Central memory CD4-positive, alpha-beta T cell (primary cell): ENCODE measurements around the gene GTF2H2C.
"Not testable (repeated sequence)": the region's sequence is repeated elsewhere in the genome, so short reads cannot be mapped to it uniquely, and the experiment has no call there.

Experiments used
- DNase-seq: peaks from one replicate; pipeline ENCODE4 v3.0.0; 2022

Gene GTF2H2C

DNA sequence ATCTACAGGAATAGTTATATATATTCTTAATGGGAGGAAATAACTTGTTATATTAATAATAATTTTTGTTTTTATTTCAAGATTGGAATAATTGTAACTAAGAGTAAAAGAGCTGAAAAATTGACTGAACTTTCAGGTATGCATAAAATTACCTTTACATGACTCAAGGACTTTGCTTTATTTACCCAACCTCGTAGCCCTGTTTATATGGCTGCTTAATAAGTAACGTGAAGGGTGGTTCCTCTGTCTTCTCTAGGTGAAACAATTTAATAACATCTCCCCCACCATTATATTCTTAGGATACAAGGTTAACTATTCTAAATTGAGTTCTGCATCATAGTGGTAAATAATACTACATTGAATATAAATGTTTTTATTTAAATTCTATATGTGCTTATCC, 8.1 kb downstream of the GTF2H2C start:
- DNase-seq, result not testable (repeated sequence)

DNA sequence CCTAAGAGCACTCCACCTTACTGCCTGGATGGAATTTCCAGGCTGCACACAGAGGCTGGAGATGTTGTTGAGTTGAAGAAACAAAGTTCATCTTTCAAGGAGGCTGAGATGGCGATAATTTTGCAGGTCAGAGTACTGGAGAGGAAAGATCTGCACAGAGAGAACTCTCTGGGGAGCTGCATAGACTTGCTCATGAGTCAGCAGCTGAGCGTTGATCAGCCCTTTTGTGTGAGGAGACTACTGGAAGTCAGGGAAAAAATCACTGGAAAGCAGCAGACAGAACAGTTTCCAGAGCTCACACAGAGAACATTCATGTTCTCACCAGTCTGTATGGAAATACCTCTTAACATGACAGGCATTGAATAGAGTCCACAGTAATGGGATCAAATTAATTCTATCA, 23.4 kb downstream of the GTF2H2C start:
- DNase-seq, result not testable (repeated sequence)

DNA sequence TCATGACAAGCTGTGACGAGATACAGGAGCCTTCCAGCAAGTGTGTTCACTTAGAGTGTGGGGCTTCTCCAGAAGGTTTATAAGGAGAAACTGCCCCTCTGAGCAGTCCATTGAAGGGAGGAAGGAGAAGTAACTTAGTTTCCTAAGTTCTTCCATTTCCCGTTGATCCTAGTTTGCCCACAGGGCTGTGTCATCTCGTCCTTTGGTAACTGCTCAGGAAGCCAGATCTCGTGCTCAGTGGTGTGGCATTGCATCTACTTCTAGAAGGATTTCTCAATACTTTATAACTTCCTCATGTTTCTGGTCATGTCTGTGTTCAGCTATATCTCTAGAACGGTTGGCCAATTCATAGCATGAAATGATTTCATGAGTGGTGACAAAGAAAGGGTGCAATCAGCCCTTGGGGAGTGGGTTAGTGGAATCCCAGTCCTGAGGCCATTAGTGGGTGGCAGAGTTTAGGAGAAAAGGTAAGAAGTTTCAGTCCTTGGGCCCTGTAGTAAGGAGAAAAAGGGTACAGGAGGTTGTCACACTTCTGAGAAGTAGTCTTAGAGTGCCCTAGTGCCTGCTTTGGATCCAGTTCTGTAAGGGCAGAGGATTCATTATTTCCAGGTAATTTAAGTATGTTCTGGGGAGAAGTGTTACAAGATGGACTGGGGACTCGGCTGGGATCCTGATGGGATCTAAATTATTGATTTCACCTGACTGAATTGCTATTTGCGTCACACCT, 36.3 kb downstream of the GTF2H2C start:
- not testable (repeated sequence) for DNase-seq

GRCh38 chr5:69601947-69602346, 42.0 kb downstream of the GTF2H2C start:
- DNase-seq, result not testable (repeated sequence)

- not testable (repeated sequence) for DNase-seq
Observed at GRCh38 chr5:69606839-69607238, 46.8 kb downstream of the GTF2H2C start.

- DNase-seq, result not testable (repeated sequence)
Observed at GRCh38 chr5:69607750-69608149, 47.8 kb downstream of the GTF2H2C start.

DNA sequence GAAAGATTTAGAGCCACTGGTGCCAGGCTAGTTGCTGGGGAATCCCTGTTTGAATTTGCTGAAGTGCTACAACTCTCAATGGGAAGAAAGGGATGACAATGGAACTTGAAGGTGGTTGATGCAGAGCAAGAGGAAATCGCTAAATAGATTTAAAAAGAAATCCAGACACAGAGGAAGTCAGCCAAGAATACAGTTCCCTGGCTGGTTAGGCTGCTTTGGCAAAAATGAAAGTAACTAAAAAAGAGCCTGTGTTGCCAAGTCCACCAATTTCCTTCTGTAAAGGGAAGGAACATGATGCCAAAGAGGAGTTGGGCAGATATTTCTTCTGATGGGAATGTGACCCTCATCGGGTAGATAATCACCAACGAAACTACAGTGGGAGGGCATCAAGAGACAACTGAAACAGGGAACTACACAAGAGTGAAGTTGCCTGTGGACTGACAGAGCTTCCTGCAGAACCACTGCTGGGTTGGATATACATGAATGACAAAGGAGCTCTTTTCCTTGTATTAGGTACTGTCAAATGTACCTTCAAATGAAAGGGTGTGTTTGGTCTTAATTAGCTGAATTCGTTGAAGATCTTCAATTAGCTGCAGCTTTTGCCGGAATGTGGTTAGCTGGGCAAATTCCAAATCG, 49.0 kb downstream of the GTF2H2C start:
- DNase-seq, result not testable (repeated sequence)

DNA sequence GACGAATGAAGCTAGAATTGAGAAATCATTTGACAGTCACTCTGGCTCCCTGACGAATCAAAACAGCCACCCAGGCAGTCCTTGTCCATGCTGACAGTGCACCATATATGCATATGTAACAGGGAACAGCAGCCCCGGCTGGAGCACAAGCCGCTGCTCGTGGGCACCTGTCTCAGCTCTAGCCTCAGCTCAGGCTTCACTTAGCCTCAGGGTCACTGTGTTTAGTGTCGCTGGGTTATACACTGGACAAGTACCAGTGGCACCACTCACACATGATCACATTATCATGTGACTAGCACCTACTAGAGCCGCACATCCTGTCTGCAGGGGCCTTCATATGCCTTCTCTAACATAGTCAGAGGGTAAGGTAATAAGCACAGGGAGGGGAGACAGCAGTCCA, 54.9 kb downstream of the GTF2H2C start:
- DNase-seq, result not testable (repeated sequence)

DNA sequence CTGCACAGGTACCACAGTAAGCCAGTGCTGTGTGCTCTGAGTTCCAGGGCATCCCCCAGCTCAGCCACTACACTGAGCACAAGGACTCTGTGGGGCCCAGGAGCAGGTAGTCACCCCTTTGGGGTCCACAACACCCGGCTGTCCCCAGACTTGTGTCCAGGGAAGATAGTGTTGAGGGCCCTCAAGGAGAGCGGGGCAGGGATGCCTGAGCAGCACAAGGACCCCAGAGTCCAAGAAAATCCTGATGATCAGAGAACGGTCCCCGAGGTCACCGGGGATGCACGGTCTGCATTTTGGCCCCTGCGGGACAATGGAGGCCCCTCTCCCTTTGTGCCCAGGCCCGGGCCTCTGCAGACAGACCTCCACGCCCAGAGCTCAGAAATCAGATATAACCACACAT, 71.9 kb downstream of the GTF2H2C start:
- not testable (repeated sequence) for DNase-seq
